T47D (cell line): ENCODE data around the gene SLC10A1.

Experiments used
- DNase-seq, 2 experiments: peaks; one replicate each; pipeline versions ENCODE4 v3.0.0 to v3.0.0-alpha.2; 2011 to 2012; ENCODE audit warnings: low read depth in 1 of 2, low spot score in 1 of 2
- JUND ChIP-seq: IDR thresholded peaks from 2 replicates; pipeline ENCODE4 v1.6.1; 2012; ENCODE audit warnings: low read depth
- in situ Hi-C: cut with HindIII; loops from 2 replicates; pipeline ENCODE4 v1.10.0; 2016; ENCODE audit warnings: low sequenced_read_pairs, low pct_unique_long_range_greater_than_20kb

SLC10A1 gene

DNA sequence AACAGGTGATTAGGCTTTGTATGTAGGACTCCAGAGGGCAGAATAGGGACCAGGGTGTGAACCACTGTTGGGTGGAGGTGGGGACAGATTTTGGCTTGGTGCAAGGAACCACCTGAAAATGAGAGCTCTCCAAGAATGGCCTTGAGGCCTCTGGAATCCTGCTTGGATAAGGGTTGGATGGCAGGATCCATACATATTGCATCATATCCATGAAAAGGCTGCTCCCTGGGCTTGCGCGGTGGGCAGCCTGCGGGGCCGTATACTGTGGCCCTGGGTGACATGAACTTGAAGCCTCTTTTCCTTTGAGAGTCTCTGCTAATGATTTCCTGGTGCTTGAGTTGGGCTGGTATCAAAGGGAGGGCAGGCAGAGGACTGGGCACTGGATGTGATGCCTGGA, 1.3 kb upstream of the SLC10A1 start:
- DNase-seq = no peak
- no peak for TF ChIP-seq JUND
- in situ Hi-C loops = no loop called here

DNA sequence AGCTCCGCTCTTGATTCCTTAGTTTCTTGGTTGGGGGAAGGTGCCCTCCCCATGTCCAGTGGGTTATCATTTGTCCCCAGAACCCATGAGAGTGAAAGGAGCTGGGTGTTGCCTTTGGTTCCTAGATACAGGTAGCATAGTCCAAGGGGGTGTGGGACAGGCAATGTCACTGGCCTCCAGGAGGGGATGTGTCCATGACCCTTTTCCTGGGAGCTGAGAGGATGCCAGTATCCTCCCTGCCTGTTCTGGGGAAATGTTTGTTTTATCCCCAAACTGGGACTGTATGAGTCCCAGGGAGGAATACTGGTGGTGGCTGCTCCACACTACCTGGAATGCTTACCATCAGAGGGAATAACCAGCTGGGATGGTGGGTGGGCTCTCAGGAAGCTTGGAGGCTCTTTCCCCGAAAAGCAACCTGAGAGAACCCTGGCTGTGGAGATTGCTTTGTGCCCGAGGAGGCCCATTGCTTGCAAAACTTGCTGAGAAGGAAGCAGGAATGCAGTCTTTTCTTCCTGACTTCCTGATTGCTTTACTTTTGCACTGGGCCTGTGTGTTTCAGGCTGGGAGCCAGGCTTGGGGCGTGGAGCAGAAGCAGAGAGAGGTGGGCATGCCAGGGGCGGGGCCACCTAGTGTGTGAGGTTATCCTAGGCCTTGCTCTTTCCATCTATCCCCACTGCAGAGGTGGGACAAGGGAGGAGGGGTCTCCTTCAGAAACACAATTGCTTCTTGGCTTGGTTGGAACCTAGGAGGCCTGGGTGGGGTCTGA, 715 bp upstream of the SLC10A1 start:
- in situ Hi-C loops = no loop called here
- DNase-seq = no peak
- no peak for TF ChIP-seq JUND

DNA sequence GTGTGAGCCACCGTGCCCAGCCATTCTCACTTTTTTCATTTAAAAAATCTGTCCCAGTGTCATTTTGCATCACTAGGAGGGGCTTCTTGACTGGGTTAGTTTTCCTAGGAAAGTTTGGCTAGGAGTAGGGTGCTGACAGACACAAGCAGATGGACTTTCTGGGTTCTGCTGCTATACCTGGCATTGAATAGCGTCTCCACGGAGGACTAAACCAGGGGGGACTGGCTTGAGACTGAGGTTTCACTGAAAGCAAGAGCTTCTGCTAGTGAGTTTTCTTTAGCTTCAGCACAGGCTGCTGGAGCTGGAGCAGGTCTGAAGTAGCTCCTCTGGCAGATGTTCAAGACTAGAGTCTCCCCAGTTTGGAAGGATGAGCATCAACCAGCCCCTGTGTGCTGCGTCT, 1.4 kb downstream of the SLC10A1 start:
- in situ Hi-C loops = no loop called here
- no peak for DNase-seq
- no peak for TF ChIP-seq JUND

DNA sequence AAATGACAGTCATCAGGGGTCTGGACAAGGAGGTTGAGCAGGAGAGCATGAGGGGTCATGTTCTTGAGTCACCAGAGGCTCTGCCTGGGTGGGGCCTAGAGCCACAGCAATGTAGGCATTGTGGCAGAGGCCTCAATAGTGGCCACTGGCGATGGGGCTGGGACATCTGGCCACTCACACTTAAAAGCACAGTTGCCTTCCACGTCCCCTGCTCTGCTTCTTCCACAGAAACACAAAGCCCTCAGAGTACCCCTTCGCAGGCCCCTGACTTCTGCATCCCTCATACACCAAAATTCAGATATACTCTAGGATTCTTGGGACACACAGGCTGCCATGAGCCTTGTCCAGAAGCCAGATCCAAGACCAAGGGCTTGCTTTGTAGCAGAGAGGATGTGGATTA, 2.2 kb downstream of the SLC10A1 start:
- TF ChIP-seq JUND = no peak
- in situ Hi-C loops = no loop called here
- DNase-seq = no peak

DNA sequence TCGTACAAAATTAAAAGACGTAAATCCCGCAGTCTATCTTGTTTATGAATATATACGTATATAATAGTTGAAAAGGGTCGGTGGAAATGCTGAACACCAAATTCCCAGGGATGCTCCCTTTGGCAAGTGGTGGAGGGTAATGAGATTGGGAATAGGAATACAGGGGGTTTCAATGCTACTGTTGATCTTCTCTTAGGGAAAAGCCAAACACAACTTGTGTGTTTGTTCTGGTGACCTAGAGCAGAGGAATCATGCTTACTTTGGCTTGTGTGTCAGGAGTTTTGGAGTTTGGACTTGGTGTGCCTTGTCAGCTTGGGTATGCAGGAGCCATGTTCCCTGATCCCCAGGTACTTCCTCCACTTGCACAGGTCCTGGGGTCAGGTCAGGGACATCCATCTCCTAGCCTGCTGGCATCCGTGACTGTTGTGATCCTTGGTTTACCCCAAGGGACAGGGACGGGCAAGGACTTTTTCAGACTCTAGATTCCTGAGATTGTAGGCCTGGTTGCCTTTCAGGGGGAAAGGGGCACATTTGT, 4.1 kb downstream of the SLC10A1 start:
- TF ChIP-seq JUND = no peak
- in situ Hi-C loops = no loop called here

DNA sequence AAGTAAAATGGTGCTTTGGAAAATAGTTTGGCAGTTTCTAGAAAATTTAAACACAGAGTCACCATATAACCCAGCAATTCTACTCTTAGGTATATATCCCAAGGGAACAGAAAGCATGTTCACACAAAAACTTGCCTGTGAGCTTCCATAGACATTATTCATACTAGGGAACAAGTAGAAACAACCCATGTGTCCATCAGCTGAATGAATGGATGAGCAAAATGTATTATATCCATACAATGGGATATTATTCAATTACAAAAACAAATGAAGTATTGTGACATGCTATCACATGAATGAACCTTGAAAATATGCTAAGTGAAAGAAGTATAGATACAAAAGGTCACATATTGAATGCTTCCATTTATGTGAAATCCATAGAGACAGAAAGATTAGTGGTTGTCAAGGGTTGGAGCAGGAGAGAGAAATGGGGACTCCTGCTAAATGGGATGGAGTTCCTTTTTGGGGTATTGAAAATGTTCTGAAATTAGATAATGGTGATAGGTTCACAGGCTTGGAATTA, 7.9 kb downstream of the SLC10A1 start:
- in situ Hi-C loops = no loop called here
- no peak for DNase-seq
- TF ChIP-seq JUND = no peak

More for the DNA sequence above, 4.1 kb downstream of the SLC10A1 start:
- DNase-seq = no peak

DNA sequence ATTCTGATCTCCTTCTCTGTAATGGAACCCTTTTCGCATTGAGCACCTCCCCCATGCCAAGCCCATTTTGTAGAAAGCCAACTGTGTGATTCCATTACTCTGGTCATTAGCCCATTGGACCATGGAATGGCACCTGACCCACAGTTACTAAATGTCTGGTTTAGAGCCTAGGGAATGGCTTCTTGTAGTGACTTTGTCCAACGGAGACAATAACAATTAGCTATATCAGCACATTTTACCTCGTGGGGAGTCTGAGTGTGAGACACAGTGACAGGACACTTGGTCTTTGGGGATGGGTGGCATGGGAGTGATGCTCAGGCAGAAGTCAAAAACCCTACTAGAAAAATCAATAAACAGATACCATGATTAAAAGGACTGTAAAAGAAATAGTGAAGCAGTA, 10.4 kb downstream of the SLC10A1 start:
- in situ Hi-C loops = no loop called here
- TF ChIP-seq JUND = no peak

DNA sequence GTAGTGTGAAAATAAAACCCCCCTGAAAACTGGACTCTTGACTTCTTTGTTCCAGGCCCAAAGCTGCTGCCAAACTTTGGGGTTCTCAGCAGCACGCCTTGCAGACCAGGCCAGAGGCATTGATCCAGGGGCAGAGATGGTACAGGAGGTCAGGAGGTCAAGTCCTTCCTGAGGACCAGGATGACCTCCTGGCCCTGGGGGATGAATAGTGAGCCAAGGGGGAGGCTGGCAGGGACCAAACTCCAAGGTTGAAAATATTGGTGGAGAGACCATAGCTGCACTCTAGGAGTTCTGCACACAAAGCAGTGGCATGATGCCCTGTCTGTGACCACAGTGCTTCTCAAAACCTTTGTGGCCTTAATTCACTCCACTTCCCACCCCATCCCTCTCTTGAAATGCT, 12.1 kb downstream of the SLC10A1 start:
- in situ Hi-C loops = no loop called here
- no peak for TF ChIP-seq JUND
- DNase-seq = no peak

More for the DNA sequence above, 10.4 kb downstream of the SLC10A1 start:
- no peak for DNase-seq

DNA sequence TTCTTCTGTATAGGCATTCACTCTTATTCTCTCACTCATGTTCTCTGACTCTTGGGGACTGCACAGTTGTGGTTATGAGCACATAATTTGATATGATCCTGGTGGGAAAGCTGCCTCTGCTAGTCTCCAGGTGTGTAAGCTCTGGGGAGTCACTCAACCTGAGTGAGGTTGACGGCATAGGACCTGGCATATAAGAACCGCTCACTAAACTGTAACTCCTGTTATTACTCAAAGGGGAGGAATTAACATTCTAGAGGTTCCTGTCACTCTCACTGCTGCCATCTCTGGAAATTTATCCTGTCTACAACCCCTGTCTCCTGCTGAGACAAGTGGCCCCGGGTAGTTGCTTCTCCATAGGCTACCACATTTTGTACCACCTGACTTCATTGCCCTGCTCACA, 16.1 kb downstream of the SLC10A1 start:
- no peak for DNase-seq
- TF ChIP-seq JUND = no peak
- in situ Hi-C loops = no loop called here

DNA sequence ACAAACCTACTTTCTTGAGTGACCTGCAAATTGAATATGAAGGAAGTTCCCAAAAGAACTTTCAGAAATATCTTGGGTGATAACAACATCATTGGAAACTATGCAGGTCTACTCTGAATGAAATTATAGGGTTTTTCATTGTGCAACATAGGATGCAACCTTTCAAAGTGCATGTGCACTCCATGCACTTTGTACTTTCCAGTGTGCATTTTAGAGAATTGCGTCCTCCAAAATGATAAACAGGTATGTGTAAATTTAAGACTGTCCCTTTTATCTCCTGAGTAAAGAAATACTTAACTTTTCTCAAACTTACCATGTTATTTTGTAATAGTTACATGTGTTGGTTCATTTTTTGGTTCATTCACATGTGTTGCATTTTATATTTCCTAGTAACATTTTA, 16.9 kb downstream of the SLC10A1 start:
- no peak for DNase-seq
- in situ Hi-C loops = no loop called here
- no peak for TF ChIP-seq JUND

DNA sequence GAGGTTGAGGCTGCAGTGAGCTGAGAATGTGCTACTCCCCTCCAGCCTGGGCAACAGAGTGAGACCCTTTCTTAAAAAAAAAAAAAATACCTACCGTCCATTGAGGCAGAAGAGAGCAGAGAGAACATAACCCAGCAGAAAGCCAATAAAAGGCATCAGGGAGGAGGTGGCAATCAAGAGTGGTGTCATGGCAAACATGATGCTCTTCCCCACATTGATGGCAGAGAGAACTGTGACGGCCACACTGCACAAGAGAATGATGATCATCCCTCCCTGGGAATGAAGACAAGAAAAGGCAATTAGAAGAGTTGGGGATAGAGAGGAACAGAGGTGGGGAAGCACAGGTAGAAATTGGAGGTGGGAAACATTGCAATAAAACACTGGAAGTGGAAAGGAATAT, 18.0 kb downstream of the SLC10A1 start:
- DNase-seq = no peak
- in situ Hi-C loops = no loop called here
- TF ChIP-seq JUND = no peak

DNA sequence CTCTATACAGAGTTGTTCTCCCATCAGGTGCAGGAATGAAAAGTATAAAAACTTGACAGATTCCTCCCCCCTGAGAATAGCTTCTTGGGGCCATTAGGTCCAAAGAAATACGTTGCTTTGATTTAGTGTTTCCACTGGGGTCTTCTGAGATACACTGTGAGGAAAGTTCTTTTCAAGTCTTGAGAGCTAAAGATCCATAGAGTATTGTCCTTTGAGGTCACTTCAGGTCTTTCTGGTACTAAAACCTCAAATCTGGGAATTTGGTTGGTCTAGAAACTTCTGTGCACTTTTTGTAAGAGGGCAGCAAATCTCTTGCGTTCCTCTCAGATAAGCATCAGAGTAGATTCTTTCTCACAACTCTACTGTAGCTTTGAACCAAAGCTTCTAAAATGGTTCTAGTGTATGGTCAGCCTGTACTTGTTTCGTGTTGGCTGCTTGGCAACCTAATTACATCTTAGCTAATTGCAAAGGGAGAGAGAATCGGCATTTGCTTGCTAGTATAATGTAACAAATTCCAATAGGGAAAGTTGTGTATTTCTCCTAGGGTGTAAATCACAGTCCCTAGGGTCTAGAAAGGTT, 20.1 kb downstream of the SLC10A1 start:
- no peak for DNase-seq
- in situ Hi-C loops = no loop called here
- no peak for TF ChIP-seq JUND

DNA sequence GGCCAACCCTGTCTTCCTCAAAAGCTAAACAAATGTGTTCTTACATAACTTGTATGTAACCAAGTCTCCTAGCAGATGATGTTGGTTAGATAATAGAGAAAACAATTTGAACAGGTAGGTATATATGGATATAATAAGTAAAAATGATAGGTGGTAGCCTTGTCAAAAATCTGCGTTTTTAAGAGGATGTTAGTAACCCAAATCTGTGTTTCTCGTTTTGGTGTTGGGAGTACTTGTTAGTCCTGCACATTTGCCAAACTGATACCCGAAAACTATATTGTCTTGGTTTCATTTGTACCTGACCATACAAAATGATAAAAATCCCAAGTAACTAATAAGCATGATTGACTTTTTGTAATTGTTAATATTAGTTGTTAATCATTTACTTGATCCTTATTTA, 22.0 kb downstream of the SLC10A1 start:
- in situ Hi-C loops = no loop called here
- no peak for DNase-seq

More for the DNA sequence above, 22.0 kb downstream of the SLC10A1 start:
- TF ChIP-seq JUND = no peak
